ENCODE measurements around the gene DRC7.
"Not testable (repeated sequence)": the region's sequence is repeated elsewhere in the genome, so short reads cannot be mapped to it uniquely, and the experiment has no call there.

Gene DRC7

GRCh38 chr16:57671451-57671850 lies 23.2 kb upstream of the DRC7 start:
- not testable (repeated sequence) for DNase-seq (ENCODE audit: extremely low spot score, insufficient read length, low read depth); FAIRE-seq

- FAIRE-seq (no peak), DNase-seq (ENCODE audit: extremely low spot score, insufficient read length, low read depth) (no peak)
Observed at GRCh38 chr16:57672416-57672815, 22.2 kb upstream of the DRC7 start.

- FAIRE-seq (no peak), DNase-seq (ENCODE audit: extremely low spot score, insufficient read length, low read depth) (no peak)
Observed at GRCh38 chr16:57672824-57673223, 21.8 kb upstream of the DRC7 start.

GRCh38 chr16:57675741-57676551 lies 18.7 kb upstream of the DRC7 start:
- DNase-seq (ENCODE audit: extremely low spot score, insufficient read length, low read depth) (no peak), FAIRE-seq (no peak)

DNA sequence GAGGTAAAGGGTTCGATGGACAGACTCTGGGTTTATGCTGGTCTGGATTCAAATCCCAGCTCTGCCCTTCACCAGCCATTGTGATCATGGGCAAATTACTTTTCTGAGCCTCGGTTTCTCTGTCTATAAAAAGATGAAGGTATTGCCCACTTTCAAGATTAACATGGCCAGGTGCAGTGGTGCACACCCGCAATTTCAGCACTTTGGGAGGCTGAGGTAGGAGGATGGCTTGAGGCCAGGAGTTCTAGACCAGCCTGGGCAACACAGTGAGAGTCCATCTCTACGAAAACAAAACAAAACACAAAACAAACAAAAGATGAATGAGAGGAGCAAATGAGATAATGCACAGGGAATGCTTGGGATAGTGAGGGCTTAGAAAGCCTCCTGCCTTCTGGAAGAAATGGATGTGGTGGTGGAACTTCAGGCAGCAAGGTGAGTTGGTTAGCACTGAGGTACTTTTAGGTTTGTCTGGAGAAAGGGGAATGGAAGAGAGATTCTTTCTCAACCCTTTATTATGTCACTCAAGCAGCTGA lies 18.0 kb upstream of the DRC7 start:
- no peak for FAIRE-seq
- no peak for DNase-seq (ENCODE audit: extremely low spot score, insufficient read length, low read depth)

DNA sequence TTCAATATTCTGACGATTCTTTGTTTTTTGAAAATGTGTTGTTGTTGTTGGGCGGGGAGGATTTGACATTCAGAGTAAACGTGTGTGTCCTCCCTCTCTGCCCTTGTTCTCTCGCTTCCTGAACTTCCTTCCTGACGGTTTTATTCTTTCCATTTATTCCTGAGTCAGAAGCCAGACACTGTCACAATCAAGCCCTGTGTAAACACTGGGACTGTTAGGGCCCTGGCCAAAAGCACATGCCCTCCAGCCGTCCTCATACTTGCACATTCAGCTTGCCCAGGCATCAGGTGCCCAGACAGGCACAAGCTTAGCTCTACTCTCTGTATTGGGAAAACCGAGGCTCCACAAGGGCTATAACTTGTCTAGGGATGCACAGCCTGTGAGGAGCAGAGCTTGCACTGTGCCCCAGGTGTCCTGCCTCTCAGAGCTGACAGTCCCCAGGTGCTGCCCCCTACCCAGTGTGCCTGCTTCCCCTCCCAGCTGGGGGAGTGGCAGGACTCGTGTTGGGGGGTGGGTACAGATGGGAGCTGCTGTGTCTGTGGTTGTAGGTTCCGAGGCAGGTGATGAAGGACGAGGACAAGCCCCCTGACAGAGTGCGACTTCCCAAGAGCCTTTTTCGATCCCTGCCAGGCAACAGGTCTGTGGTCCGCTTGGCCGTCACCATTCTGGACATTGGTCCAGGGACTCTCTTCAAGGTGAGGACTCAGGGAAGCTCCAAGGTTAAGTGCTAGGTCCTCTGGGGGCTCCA lies 16.8 kb upstream of the DRC7 start:
- no peak for FAIRE-seq

DNA sequence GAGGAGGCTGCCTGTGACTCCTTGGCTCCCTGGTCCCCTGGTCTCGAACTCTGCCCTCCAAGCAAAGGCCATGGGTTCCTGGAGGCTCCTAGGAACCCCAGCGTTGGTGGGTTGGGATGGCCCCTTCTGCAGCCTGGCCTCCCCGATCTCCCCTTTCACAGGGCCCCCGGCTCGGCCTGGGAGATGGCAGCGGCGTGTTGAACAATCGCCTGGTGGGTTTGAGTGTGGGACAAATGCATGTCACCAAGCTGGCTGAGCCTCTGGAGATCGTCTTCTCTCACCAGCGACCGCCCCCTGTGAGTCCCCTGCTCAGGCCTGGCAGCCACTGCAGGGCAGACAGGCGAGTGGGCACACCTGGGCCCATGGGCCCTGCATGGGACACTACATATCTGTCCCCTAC lies 15.6 kb upstream of the DRC7 start:
- no peak for FAIRE-seq

More for the DNA sequence above, 16.8 kb upstream of the DRC7 start:
- no peak for DNase-seq (ENCODE audit: extremely low spot score, insufficient read length, low read depth)

GRCh38 chr16:57679767-57680482 lies 14.7 kb upstream of the DRC7 start:
- no peak for DNase-seq (ENCODE audit: extremely low spot score, insufficient read length, low read depth)
- no peak for FAIRE-seq

More for the DNA sequence above, 15.6 kb upstream of the DRC7 start:
- DNase-seq (ENCODE audit: extremely low spot score, insufficient read length, low read depth), result no peak

GRCh38 chr16:57680842-57681375 lies 13.7 kb upstream of the DRC7 start:
- FAIRE-seq (no peak), DNase-seq (ENCODE audit: extremely low spot score, insufficient read length, low read depth) (no peak)

GRCh38 chr16:57681950-57682728 lies 12.5 kb upstream of the DRC7 start:
- FAIRE-seq (no peak), DNase-seq (ENCODE audit: extremely low spot score, insufficient read length, low read depth) (no peak)

DNA sequence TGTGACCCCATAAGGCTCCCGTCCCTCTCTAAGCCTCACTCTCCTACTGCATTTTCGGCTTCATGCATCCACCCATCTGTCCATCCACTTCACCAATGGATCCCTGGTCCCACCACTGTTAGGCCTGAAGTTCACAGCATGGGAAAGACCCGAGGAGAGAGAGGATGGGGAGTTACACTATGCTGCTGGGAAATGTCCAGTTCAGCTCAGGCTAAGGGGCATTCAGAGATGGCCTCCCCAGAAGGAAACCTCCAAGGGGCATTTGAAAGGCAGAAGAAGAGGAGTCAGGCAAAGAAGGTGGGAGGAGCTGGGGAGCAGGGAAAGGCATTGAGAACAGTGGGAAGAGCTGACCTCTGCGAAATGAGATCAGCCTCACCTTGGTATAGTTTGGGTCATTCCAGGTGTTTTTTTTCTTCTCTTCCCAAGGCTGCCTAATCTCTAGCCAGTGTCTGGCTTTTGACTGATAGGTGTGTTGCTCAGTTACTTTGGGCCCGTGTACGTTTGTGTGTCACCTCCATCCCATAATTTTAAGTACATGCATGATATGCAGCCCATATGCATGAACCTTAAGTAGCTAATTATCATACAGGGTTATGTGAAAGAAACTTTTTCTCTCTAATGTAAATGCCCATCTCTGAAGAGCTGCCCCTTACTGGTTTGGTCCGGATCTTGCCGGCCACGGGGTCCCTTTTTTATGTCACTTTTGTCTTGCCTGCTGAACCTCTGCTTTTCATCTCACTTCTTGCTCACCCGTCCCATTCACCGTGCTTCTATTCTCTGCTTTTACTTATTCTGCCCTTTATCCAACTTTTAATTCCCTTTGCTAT lies 11.6 kb upstream of the DRC7 start:
- FAIRE-seq, result no peak
- DNase-seq (ENCODE audit: extremely low spot score, insufficient read length, low read depth), result no peak

GRCh38 chr16:57683636-57684545 lies 10.7 kb upstream of the DRC7 start:
- FAIRE-seq, result no peak
- no peak for DNase-seq (ENCODE audit: extremely low spot score, insufficient read length, low read depth)

DNA sequence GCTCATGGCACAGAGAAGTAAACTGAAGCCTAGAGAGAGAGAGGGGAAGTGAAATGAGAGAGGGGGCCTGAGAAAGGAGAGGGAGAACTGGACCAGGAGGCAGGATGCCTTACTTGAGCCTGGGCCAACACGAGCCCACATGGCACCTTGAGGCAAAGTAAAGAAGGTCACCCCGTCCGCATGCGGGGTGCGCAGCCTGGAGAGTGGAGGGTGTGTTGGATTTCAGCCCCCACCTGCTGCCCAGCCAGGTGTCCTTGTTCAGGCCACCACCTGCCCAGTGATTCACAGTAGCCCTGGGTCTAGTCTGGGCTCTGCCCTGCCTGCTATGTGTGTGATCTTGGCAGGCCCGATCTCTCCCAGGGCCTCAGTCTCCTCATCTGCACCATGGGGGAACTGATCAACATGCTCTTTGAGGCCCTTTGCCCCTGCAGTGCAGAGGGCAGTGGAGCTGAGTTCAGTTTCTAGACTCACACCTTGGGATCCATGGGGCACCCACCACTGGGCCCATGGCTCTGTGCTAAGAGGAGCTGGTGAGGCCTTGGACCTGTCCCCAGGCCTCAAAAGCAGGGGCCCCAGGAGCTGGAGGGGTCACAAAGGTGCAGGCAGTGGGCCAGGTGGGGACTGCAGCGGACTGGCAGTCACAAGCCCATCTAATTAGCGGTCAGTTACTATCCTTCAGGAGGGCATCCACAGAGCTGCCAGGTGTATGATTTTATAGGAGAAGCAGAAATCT lies 9.8 kb upstream of the DRC7 start:
- FAIRE-seq (no peak), DNase-seq (ENCODE audit: extremely low spot score, insufficient read length, low read depth) (no peak)

- FAIRE-seq, result no peak
- DNase-seq (ENCODE audit: extremely low spot score, insufficient read length, low read depth), result no peak
Observed at GRCh38 chr16:57685633-57686032, 9.0 kb upstream of the DRC7 start.

GRCh38 chr16:57686577-57686976 lies 8.0 kb upstream of the DRC7 start:
- DNase-seq (ENCODE audit: extremely low spot score, insufficient read length, low read depth) (no peak), FAIRE-seq (no peak)

DNA sequence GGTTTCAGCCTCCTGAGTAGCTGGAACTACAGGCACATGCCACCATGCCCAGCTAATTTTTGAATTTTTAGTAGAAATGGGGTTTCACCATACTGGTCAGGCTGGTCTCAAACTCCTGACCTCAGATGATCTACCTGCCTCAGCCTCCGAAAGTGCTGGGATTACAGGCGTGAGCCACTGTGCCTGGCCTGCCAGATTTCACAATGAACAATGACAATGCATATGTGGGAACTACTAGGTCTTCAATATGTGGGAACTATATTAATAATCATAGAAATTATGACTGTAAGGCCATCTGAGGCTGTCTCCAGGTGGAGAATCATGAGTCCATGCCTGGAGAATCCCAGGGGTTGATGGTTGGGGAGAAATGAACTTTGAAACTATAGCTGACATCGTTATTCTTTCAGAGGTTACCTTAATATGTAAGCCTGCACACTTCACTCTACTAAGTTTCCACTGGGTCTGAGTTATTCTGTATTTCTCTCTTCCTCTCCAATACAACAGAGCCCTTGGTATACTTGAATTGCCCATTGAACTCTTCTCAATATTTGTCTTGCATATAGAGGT lies 7.2 kb upstream of the DRC7 start:
- no peak for DNase-seq (ENCODE audit: extremely low spot score, insufficient read length, low read depth)
- FAIRE-seq, result no peak
